HG02870 (cell line): Measurements from ENCODE around the gene GPR21.

ENCODE experiments used
- ATAC-seq: cut with Tn5 transposase; IDR thresholded peaks from one replicate; pipeline ENCODE4 v1.9.1; 2021; ENCODE audit warnings: mild to moderate bottlenecking, moderate library complexity; ENCODE audit not compliant: unreplicated experiment

Gene GPR21, protein sequence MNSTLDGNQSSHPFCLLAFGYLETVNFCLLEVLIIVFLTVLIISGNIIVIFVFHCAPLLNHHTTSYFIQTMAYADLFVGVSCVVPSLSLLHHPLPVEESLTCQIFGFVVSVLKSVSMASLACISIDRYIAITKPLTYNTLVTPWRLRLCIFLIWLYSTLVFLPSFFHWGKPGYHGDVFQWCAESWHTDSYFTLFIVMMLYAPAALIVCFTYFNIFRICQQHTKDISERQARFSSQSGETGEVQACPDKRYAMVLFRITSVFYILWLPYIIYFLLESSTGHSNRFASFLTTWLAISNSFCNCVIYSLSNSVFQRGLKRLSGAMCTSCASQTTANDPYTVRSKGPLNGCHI

DNA sequence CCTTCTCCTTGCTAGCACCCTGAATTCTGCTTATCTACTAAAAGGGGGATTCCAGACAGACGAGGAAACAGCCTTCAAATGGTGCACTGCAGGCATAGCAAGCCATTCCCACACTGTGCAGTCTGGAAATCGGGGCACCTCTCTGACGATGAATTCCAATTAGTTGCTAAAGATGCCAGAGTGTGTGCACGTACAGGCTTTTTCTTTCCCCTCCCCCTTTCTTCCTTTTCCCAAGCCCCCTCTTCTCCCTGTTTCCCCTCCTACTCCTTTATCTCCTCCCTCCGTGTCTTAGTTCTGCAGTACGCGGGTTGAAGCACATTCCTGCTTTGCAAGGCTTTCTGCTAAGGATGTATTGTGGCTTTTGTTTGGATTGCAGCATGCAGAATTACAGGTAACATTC lies at the start of gene GPR21:
Gene GPR21 (plus strand): TSS at position 316 of the 400 bp plus-strand sequence. CDS start 900 bp downstream, outside the sequence.
- no peak for ATAC-seq

DNA sequence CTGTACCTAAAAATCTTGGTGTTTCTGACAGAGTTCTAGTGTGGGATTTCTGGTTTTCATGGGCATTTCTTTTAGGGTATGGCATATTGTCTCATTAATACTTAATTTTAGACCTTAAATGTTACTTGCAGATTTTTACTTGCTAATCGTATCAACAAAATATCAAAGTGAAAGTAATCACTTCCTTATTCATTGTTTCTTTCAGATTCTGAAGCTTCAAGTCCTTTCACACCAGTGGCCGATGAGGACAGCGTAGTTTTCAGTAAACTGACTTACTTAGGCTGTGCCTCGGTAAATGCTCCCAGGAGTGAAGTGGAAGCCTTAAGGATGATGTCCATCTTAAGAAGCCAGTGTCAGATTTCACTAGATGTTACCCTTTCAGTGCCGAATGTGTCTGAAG lies 47.5 kb upstream of the GPR21 start:
- no peak for ATAC-seq

DNA sequence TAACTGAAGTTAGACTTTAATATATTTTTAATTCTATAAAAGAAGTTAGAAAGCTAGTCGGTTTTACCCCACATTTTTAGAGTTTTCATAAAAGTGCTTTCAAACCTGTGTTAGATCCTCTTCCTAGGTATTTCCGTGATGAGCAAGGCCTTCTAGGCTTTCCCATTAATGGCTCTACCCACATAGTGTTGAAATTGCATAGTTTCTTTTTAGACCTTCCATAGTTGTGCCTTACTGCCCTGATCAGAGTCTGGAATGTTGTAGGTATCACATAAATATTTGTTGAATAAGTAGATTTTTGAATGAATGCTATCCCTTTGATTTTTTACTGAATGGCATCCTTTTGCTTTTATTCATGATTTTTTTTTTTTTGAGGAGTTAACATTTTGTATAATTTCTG lies 45.3 kb upstream of the GPR21 start:
- no peak for ATAC-seq

DNA sequence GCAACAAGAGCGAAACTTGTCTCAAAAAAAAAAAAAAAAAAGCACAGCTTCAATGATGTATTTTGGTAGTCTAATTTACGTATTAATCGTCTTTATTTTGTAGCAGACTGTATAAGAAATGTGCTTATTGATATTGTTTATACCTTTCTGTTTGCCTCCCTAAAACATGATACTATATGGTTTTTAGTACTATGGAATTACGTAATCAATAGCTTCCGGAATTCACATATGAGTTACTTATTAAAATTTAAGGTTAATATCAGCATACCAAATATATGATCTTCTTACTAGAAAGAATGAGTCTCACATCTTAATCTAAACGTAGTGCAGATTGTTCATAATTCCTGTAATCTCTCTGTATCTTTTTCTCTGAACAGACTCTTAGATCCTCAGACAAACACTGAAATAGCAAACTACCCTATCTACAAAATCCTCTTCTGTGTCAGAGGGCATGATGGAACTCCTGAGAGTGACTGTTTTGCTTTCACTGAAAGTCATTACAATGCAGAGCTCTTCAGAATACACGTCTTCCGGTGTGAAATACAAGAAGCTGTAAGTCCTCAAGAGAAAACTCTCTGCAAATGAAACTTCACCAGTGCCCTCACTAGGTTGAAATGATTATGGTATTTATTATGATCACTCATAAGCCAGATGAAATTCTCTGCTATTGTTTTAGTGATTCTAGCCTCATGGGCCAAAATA lies 44.4 kb upstream of the GPR21 start:
- peak; percentile 69 for ATAC-seq

DNA sequence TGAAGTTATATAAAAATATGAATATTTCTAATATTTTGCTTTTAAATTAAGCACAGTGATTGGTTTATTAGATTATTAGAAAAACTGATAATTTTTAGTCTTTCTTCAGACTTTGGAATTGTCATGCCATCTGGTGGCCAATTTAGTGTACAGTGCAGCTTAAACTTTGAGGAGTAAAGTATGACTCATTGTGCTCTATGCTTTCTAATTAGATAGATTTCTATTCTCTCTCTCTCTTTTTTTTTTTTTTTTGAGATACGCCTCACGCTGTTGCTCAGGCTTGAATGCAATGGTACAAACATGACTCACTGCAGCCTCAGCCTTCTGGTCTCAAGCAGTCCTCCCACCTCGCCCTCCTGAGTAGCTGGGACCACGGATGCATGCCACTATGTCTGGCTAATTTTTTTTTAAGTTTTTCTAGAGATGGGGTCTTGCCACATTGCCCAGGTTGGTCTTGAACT lies 42.1 kb upstream of the GPR21 start:
- ATAC-seq, result peak; percentile 66

DNA sequence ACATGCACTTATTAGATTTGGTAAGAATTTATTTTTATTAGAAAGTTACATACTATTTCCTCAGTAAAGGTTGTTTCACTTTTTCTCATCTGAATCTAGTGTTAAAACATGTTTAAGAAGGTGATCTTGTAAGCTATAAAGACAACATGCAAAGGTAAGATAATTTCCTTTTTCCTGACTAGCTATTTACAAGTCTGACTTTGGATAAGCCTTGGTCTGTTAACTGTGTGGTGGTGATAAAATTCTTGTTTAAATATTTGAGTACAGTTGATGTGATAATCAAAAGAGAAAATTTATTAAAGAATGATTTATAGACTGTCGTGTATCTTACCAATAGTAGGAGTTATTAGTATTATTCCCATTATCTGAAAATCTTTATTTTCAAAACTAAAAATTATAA lies 36.9 kb upstream of the GPR21 start:
- ATAC-seq, result no peak

DNA sequence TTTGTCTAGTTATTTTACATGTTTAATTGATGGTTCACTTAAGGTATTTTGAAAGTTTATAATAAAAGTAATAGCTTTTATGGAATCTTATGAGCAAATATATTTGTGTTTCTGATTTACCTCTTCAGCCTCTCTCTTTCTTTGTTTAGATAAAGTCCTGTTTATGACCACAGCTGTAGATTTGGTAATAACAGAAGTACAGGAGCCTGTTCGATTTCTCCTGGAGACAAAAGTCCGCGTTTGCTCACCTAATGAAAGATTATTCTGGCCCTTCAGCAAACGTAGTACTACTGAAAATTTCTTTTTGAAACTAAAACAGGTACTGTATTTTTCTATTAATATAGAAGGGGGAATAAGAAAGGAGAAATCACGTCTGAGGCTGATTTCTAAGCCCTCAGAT lies 35.0 kb upstream of the GPR21 start:
- no peak for ATAC-seq

DNA sequence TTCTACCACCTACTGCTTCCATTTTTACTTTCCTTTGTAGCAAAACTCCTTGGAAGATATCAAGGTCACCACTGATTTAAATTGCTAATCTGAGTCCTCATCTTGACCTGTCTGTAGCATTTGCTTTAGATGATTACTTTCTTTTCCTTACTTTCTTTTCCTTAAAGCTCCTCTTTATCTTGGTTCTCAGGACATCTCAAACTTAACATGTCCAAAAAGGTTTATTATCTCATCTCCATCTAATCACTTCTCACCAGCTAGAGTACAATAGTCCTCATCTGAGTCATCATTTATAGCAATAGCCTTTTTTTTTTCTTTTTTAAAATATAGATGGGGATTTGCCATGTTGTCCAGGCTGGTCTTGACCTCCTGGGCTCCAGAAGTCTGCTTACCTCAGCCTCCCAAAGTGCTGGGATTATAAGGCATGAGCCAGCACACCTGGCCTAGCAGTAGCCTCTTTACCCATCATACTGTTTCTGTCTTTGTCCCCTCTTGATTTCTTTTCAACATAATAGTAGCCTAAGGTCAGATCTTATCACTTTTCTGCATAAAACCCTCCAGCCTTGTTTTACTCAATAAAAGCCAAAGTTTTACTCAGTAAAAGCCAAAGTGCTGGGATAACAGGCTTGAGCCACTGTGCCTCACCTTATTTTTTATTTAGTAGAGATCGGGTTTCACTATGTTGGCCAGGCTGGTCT lies 32.9 kb upstream of the GPR21 start:
- no peak for ATAC-seq

DNA sequence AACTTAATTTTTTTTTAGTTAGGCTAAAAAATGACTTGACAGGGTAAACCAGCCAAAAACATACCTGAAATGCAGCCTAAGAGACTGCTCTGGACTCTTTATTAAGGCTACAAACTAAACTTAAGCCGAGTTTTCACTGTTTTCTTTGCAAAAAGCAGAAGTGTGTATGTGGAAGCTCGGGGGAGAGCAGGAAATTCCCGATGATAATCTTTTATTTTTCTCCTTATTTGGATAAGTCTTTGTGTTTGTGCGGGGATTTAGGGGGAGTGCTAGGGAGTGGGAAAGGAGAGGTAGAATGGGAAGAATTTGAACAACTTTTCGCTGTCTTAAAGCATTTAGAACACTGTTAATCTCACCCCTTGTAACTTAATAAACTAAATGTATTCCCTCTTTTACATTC lies 30.7 kb upstream of the GPR21 start:
- no peak for ATAC-seq

DNA sequence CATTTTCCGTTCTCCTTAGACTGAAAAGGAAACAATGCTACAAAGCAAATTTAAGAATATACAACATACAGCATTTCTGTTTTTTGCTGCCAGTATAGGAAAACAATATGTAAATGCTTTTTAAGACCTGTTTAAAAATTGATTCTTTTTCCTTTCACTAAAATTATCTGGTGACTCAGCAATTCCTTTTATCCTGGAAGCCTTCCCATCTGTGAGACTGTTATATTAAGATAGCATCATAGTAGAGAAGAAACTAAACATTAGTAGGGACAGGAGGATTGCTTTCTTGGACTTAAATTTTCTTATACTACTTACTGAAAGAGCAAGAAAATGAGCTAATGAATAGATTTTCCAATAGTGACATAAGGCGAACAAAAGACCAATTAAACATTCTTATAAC lies 30.0 kb upstream of the GPR21 start:
- no peak for ATAC-seq

DNA sequence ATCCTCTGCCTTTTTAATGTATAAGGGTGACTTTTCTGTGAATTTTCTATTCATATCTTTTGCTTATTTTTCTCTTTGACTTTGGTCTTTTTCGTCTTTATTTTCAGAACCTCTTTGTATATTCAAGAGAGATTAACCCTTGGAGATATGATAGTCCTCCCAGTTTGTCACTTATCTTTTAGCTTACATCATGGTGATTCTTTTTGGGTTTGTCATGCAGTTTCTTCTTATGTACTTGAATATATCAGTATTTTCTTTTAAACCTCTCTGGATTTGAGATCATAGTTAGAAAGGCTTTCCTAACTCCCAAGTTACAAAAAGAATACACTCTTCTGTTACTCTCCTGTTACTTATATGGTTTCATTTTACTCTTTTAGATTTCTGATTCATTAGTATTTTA lies 27.5 kb upstream of the GPR21 start:
- no peak for ATAC-seq

DNA sequence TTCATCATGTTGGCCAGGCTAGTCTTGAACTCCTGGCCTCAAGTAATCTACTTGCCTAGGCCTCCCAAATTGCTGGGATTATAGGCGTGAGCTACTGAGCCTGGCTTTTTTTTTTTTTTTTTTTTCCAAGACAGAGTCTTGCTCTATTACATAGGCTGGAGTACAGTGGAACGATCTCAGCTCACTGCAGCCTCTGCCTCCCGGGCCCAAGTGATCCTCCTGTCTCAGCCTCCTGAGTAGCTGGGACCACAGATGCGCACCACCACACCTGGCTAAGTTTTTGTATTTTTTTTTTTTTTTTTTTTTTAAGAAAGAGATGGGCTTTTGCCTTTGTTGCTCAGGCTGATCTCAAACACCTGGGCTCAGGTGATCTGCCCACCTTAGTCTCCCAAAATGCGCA lies 26.2 kb upstream of the GPR21 start:
- ATAC-seq, result no peak

DNA sequence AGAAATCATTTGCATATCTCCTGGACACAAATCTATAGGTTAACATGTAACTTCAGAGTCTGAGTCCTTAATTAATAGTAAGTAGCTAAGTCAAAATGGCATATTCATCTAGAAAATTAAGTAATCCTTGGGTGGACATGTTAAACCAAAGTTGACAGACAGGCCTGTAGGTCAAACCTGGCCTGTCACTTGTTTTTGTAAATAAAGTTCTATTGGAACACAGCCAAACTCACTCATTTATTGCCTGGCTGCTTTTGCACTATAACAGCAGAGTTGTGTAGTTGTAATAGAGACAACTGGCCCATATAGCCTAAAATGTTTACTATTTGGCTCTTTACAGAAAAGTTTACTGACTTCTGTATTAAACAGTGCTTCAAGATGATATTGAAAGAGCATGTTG lies 24.6 kb upstream of the GPR21 start:
- no peak for ATAC-seq

DNA sequence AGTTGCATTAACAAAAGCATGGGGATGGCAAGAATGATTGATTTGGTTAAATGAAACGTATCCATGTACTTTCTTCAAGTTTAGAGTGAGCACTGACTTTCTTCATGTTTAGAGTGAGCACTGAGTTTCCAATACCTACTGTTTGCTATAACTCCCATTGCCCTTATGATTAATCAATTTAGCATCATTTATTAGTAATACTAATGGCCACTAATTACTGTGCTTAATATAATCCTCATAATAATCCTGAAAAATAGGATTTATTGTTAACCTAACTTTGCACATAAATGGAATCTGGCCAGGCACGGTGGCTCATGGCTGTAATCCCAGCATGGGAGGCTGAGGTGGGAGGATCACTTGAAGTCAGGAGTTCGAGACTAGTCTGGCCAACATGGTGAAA lies 22.1 kb upstream of the GPR21 start:
- no peak for ATAC-seq

DNA sequence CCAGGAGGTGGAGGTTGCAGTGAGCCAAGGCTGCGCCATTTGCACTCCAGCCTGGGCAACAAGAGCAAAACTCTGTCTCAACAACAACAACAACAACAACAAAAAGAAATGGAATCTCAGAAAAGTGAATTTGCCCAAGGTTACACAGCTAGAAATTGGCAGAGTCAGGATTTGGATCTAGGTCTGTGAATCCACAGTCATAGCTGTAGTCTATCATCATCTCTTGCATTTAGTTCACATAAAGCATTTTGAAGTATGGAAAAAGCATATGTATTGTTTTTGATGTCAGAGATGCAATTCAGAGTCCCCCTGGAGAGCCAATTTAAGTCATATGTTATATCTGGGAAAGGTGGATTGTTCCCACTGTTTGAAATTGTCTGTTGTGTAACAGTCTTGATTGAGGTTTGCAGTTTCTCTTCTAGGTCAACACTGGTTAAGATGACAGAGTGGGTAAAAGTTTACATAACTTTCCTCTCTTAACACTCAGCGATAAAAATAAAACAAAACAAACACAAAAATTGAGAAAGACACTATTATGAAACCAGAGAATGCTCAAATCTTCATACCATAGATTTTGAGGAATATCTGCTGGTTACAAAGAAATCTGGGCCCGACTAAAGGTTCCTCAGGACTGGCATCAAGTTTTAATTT lies 21.5 kb upstream of the GPR21 start:
- ATAC-seq, result no peak

DNA sequence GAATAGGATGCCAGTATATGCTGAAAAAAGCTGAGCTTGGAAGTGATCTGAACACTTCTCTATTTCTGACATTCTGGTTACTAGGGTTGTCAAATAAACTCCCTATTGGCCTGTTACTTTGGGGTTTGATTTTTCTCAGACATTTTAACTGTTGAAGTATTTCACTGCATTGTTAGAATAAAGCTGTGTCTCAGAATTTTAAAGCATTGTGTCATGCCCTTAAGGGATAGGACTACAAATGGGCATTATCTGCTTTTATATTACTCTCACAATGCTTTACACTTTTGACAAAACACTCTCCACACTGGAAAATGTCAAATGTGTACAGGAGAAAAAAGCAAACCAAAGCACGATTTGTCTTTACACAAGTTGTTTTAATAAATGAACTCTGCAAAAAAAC lies 16.8 kb upstream of the GPR21 start:
- ATAC-seq, result no peak

DNA sequence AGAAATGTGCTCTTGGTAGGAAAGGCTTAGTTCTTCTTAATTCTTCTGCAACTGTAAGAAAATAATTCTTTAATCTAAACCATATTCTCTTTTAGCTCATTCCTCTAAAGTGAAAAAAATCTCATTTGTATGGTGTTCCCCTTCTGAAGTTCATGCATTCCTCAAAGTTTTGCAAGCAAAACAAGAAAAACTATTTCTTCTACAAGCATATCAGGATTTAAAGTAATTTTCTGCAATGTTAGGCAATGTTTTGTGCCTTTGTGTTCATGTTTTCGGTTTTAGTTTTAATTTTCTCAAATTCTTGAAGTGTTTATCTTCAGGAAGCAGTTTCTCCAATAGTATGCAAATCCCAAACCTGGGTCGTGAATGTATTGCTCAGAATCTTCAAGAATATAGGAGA lies 12.7 kb upstream of the GPR21 start:
- no peak for ATAC-seq

DNA sequence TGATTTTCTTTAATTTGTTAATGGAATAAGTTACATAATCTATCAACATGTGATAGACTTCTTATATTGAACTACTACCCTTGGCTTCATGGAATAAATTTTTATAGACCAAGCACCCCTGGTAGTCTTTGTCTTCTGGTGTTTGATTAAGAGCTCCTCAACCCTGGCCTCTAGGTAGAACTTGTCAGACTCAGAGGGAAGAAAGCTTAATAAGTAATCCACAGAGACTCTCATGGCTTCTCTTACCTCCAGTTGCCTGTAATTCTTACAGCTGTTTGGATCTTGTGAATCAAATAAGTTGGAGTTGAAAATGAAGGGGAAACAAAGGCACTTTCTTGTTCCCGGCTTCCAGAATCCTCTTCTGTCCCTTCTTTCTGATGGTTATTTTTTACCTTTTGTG lies 7.0 kb upstream of the GPR21 start:
- ATAC-seq, result no peak

DNA sequence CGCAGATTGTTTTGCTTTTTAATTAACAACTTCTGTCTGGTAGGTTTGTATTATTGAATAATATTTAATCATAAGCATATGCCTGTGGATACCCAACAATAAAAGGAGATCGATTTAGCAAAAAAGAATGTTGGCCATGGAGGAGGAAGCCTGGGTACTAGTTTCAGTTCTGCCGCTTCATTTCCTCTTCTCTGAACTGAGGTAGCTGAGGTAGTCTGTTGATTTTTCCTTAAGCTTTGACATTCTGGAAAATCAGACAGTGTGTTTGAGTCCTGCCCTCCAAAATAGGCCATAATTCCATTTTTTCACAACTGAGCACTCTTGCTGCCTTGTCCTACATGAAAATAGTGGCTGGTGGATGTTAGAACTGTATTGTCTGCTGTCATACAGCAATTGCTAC lies 6.0 kb upstream of the GPR21 start:
- ATAC-seq, result no peak

DNA sequence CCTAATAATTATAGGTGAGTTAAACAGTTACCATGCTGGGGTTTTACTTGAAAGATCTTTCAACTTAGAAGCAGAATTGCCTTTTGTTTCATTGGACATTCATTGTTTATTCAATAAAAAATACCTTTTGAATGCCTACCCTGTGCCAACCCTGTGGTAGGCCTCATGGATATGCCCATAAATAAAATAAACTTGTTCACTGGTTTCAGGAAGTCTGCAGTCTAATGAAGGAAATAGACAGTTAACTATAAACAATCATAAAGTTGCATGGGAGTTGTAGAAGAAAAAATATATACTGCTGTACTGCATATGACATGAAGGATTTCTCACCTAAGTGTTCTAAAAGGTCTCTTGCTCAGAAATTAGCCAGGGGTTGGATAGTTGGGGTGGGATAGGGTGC lies 5.3 kb upstream of the GPR21 start:
- no peak for ATAC-seq

DNA sequence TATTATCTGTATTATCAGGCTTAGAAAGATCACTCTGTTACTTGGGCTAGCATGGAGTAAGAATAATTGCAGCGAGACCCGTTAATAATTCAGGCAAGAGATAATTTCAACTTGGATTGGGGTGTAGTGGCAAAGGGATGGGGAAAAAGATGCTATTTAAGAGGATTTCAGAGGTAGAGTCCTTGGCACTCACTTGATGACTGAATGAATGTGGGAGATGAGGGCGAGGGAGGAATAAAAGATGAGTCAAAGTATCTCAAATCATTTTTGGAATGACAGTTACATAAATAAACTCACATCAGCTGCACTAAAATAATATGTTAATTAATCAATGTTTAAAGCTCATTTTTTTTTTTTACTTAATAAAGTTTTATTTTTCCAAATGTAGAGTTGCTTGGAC lies 4.5 kb upstream of the GPR21 start:
- no peak for ATAC-seq
